HepG2 (cell line): ENCODE measurements around the gene EGLN2. TPM values are rescaled to one million over a fixed set of nuclear protein-coding genes. Genes with fewer than 3 reads are reported as not detected.

Experiments used
- GATA4 ChIP-seq: sonication (generic); IDR thresholded peaks from 2 replicates; pipeline ENCODE4 v1.6.1; 2016; ENCODE audit warnings: antibody characterized with exemption, low read depth, borderline replicate concordance
- KLF11 ChIP-seq: IDR thresholded peaks from 2 replicates; pipeline ENCODE4 v1.6.1; 2016; ENCODE audit warnings: missing compliant biosample characterization
- MNT ChIP-seq: fragments of 450-650 bp; IDR thresholded peaks from 2 replicates; pipeline ENCODE4 v1.6.1; 2016
- MXD1 ChIP-seq: sonication (generic); formaldehyde crosslinking; IDR thresholded peaks from 2 replicates; pipeline ENCODE4 v1.4.0; 2020; ENCODE audit warnings: mild to moderate bottlenecking, missing genetic modification reagents
- POLR2AphosphoS2 ChIP-seq: IDR thresholded peaks from 2 replicates; pipeline ENCODE4 v1.6.1; 2011; ENCODE audit warnings: low read depth, low read length, improper control_type of control experiment
- REST ChIP-seq, 2 experiments: IDR thresholded peaks; 2 replicates each; pipeline ENCODE4 v1.6.1; 2011 to 2012; ENCODE audit warnings: low read length in 2 of 2, borderline replicate concordance in 1 of 2, low read depth in 1 of 2, mild to moderate bottlenecking in 1 of 2, moderate library complexity in 1 of 2
- RFXAP ChIP-seq: sonication (generic); formaldehyde crosslinking; IDR thresholded peaks from 2 replicates; pipeline ENCODE4 v1.4.0; 2020; ENCODE audit warnings: missing genetic modification reagents, borderline replicate concordance
- ZFP36L2 ChIP-seq: sonication (generic); formaldehyde crosslinking; IDR thresholded peaks from 2 replicates; pipeline ENCODE4 v1.4.0; 2020; ENCODE audit warnings: missing genetic modification reagents
- ZNF264 ChIP-seq: sonication (generic); formaldehyde crosslinking; IDR thresholded peaks from 2 replicates; pipeline ENCODE4 v1.4.0; 2020; ENCODE audit warnings: missing genetic modification reagents
- ZNF318 ChIP-seq: sonication (generic); formaldehyde crosslinking; IDR thresholded peaks from 2 replicates; pipeline ENCODE4 v1.4.0; 2020; ENCODE audit warnings: mild to moderate bottlenecking, missing genetic modification reagents
- ZNF574 ChIP-seq: sonication (generic); formaldehyde crosslinking; IDR thresholded peaks from 2 replicates; pipeline ENCODE4 v1.4.0; 2020; ENCODE audit warnings: missing genetic modification reagents
- polyA plus RNA-seq, 8 experiments: library from polyadenylated mRNA; depleted of rRNA in 3 of 8; stranded (reverse) in 7 of 8; unstranded in 1 of 8; fragments of >200 nt; fragmentation: Illumina TruSeq in 4 of 8; extraction: Trizol in 4 of 8; gene quantifications; 2 replicates each; pipeline versions ENCODE4 v1.2.1 to v1.2.3, GENCODE V29; 2011 to 2016; ENCODE audit warnings: low read depth in 4 of 8, missing spikeins in 1 of 8, mixed read lengths in 1 of 8; ENCODE audit not compliant: insufficient read depth in 1 of 8
- total RNA-seq, 5 experiments: library from RNA; depleted of rRNA; stranded (reverse); fragments of >200 nt; fragmentation: Illumina TruSeq; extraction: Trizol; gene quantifications; 2 replicates each; pipeline ENCODE4 v1.2.3, GENCODE V29; 2016; ENCODE audit warnings: low read depth in 1 of 5

EGLN2 gene
- total and polyA plus RNA-seq, 2 of the 13 experiments (the other 11 are each of a cell fraction or from before 2014, with no cell fraction given): 16.5 to 40.8 TPM

- TF ChIP-seq ZNF318 (CRISPR knock-in tag) (0 out of 2 replicates have a peak, but pooled peaks have one; percentile 17), ZNF574 (CRISPR knock-in tag) (peak; percentile 69), POLR2AphosphoS2 (no peak), GATA4 (no peak), REST (IDR thresholded peaks at IDR 0.05; ENCODE audit: borderline replicate concordance in 1 of 2, low read depth in 1 of 2, low read length in 2 of 2) (peak in 1 of 2 experiments; percentile 27; a peak in 1 of 4 replicates), KLF11 (0 out of 2 replicates have a peak, but pooled peaks have one; percentile 36), ZFP36L2 (CRISPR knock-in tag) (no peak), ZNF264 (no peak), MXD1 (CRISPR knock-in tag) (peak; percentile 16), MNT (peak; percentile 32), RFXAP (CRISPR knock-in tag) (peak; percentile 54)
These were observed 48.0 kb upstream of the EGLN2 start, which contains the start of gene SNRPA (continued) for GRCh38 chr19:40750874-40751537.
